DMS 273 (cell line): Measurements from ENCODE around the gene TBC1D20.
"Not testable (repeated sequence)": the region's sequence is repeated elsewhere in the genome, so short reads cannot be mapped to it uniquely, and the experiment has no call there.

ENCODE experiments used
- DNase-seq: peaks from one replicate; lab custom pipeline; 2025; ENCODE audit not compliant: unreplicated experiment; lab: John Stamatoyannopoulos, UW

TBC1D20 gene

DNA sequence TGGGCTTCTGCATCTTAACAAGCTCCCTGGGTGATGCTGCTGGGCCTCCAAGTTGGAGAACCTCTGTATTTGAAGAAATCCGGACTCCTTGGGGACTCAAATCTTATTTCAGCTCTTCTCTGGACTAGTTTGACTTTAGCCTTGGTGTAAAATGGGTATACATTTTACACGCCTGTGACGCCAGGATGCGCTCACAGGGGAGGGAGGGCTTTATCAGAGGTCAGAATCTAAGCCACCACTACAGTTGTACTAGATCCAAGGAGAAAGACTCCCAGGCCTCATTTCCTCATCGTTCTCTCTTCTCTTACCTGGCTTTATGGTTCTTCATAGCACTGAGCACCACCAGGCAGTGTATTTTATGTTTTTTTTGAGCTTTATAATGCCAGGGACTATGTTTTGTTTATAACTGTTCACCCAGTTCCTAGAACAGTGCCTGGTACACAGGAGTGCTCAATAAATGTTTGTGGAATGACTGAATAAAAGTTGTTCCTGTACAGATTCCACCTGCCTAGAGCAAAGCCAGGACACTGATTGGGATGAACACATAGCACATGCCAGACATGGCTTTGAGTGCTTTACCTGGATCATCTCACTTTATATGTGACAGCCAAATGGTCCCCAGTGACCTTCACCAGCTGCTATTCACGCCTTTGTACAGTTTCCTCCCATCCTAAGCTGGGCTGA, 59.3 kb downstream of the TBC1D20 start:
- DNase-seq: no peak

DNA sequence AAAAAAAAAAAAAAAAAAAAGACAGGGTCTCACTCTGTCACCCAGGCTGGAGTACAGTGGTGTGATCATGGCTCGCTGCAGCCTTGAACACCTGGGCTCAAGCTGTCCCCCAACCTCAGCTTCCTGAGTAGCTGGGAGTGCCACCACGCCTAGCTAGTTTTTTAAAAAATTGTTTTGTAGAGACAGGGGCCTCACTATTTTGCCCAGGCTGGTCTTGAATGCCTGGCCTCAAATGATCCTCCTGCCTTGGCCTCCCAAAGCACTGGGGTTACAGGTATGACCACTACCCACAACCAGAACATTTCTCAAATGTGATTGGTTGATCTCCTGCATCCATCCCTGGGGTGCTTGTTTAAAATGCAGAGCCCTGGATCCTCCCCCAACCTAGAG, 59.8 kb downstream of the TBC1D20 start:
- DNase-seq: no peak

DNA sequence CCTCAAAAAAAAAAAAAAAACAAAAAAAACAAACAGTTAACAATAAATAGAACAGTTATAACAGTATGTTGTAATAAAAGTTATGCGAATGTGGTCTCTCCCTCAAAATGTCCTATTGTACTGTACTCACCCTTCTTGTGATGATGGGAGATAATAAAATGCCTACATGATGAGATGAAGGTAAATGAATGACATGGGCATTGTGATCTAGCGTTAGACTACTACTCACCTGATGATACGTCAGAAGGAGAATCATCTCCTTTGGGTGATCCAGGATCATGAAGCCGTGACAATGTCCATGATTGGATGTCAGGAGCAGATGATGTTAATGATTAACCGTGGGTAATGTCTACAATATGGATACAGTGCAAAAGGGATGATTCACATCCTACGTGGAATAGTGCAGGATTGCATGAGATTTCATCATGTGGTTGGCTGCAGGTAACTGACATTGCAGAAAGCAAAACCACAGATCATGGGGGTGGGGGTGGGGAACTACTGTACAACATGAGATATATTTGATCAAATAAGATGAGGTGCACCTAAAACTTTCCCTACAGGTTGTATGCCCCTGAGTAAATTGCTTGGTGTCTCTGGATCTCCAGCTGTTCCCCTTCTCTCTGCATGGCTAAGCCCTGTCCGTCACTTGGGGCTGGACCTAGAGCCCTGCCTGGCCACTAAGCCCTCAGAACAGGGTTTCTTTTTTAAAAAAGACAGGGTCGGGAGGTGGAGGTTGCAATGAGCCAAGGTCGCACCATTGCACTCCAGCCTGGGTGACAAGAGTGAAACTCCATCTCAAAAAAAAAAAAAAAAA, 60.4 kb downstream of the TBC1D20 start:
- DNase-seq: no peak

DNA sequence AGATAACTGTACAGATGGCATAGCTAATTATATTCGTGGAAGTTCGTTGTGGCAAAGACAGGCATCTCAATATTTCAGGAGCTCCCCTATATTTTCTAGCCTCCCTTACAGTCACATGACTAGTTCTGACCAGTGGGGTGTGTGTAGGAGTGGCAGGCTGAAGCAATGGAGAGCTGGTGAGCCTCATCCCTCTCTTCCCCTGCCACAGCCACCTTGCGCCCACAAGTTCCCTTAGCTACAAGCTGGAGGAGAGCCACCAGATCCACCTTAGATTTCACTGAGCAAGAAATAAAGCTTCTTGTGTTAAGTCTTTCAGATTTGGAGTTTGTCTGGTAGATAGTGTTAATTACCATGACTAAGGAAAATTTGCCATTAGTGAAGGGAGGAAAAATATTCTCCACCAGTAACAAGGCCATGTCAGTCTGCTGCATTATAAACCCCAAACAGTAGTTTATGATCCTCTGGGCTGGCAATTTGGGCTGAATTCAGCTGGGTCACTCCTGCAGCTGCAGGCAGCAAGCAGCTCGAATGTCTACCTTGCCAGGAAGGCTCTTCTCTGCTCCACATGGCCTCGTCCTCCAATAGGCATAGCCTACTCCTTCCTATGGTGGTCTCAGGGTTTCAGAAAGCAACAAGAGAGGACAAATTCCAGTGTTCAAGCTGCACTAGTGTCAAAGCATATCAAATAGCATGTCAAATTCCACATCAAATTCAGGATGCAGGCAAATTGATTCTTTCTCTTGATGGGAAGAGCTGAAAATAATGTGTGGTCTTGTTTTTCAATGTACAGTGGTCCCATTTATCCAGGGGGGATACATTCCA, 61.7 kb downstream of the TBC1D20 start:
- DNase-seq: peak; percentile 92

DNA sequence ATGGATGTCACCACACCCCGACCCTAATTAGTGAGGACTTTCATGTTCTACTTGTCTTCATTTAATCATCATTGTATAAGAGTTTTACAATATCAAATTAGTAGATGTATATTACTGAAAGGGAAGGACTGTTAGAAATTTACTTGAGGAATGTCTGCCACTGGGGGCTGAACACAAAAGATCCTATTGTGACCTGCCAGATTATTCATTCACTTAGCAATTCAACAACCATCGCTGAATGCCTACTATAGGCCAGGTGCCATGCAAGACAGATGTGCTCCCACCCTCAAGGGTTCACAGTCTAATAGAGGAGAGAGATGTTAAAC, 62.2 kb downstream of the TBC1D20 start:
- no peak for DNase-seq

DNA sequence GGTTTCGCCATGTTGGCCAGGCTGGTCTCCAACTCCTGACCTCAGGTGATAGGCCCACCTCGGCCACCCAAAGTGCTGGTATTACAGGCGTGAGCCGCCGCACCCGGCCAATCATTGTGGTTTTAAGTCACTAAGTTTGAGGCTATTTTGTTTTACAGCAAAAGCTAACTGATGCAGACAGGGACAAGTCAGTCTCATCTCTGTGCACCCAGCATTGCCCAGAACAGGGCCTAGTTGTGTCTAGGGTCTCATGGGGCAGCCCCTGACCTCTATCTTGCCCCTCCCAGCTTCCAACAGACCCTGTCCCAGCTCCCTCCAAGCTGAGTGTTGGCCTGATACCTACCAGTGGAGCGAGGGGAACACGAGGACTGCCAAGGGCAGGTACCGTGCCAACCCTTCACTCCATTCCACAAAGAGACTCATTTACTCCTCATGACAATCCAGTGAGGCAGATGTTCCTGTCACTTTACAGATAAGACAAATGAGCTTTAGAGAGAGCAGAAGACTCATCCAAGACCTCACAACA, 63.1 kb downstream of the TBC1D20 start:
- no peak for DNase-seq

DNA sequence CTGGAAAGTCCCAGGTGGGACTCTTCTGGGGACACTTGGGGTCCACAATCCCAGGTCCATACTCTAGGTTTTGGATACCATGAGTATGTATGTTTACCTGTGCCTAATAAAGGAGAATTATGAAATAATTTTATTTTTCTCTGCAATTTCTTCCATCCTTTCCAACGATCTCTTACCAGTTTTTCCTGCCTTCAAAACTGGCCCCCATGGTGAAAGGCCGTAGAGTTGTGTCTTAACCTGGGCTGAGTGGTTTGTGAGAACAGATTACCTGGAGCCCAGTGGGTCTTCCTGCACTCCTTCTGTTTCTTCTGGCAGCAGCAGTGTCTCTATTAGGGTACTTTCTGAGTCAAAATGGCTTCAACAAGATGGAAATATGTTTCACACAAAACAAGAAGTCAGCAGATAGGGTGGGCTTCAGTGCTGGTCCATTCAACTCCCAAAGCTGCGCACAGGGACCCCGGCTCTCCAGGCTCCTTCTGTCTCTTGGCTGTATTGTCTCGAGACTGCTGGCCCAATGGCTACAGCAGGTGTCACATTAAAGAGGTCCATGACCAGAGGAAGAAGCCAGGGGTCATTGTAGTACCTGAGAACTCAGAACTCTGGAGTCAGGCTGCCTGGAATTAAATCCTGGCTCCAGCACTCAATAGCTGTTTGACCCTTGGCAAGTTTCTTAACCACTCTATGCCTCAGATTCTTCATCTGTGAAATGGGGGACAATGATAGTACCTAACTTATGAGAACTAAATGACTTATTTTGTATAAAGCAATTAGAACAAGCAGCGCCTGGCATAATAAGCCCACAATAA, 64.7 kb downstream of the TBC1D20 start:
- no peak for DNase-seq

DNA sequence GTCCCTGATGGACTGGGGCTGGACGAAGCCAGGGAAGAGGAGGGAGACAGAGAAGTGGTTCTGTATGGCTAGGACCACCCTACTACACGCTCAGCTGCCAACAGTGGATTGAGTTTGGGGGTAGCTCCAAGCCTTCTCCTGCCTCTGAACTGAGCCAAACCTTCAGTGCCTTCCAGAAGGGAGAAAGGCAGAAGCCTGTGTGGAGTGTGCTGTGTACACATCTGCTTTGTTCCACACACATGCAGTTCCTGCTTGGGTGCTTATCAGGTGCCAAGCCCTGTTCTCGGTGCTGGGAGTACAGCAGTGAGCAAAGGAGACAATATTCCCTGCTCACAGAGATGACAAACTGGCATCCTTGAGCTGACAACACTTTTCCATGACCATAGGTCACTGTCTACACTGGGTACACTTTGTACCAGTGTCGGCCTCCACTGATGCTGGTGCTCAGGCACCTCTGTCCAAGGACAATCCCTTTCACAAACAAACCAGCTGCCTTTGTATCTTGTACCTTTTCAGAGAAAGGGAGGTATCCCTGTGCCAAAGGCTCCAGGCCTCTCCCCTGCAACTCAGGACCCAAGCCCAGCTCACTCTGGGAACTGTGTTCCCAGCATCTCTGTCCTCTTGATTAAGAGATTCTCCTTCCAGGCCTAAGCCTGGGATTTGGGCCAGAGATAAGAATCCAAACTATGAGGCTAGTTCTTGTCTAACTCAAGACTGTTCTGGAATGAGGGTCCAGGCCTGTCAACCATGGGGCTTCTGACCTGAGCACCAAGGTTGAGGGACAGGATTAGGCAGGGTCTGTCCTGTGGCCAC, 65.5 kb downstream of the TBC1D20 start:
- no peak for DNase-seq

DNA sequence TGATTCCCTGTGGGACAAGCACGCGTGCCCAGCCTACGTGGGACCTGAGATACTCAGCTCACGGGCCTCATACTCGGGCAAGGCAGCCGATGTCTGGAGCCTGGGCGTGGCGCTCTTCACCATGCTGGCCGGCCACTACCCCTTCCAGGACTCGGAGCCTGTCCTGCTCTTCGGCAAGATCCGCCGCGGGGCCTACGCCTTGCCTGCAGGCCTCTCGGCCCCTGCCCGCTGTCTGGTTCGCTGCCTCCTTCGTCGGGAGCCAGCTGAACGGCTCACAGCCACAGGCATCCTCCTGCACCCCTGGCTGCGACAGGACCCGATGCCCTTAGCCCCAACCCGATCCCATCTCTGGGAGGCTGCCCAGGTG, 66.1 kb downstream of the TBC1D20 start:
- DNase-seq: no peak

DNA sequence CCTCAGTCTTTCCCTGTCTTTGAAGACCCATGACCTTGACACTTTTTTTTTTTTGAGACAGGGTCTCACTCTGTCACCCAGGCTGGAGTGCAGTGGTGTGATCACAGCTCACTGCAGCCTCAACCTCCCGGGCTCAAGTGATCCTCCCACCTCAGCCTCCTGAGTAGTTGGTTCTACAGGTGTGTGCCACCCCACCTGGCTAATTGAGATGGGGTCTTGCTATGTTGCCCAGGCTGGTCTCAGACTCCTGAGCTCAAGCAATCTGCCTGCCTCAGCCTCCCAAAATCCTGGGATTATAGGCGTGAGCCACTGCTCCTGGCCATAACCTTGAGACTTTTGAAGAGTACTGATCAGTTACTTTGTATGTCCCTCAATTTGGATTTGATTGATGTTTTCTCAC, 69.0 kb downstream of the TBC1D20 start:
- DNase-seq: not testable (repeated sequence)

DNA sequence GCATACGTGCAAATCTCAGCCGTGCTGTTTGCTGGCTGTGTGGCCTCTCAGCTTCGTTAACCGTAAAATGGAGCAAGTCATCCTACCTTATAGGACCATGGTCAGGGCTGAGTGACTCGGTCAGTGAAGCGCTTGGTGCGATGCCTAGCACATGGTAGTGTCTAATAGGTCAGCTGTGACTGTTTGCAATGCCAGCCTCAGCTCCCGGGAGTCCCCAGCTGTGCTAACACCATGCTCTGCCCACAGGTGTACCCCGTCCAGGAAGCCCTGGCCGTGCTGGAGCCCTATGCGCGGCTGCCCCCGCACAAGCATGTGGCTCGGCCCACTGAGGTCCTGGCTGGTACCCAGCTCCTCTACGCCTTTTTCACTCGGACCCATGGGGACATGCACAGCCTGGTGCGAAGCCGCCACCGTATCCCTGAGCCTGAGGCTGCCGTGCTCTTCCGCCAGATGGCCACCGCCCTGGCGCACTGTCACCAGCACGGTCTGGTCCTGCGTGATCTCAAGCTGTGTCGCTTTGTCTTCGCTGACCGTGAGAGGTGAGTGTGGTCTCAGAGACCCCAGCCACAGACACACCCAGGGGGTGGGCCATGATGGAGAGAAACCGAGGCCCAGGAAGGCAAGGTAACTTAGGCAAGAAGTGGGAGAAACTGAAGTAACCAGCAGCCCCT, 71.2 kb downstream of the TBC1D20 start:
- DNase-seq: no peak

DNA sequence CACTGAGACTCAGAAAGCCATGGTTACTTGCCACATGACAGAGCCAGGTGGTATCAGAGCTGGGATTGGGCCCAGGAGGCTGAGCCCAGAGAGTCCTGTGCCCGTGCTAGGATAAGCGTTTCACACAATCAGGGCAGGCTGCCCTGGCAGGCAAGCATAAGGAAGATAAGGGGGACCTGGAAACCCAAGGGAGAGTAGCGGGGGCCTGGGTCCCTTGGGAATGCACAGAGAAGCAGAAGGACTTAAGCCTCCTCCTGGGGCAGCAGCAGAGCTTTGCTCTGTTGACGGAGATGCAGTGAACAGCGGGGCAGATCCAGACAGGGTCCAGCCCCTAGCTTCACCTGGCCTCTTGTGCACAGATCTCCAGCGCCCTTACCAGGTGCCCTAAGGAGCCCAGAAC, 73.1 kb downstream of the TBC1D20 start:
- no peak for DNase-seq

DNA sequence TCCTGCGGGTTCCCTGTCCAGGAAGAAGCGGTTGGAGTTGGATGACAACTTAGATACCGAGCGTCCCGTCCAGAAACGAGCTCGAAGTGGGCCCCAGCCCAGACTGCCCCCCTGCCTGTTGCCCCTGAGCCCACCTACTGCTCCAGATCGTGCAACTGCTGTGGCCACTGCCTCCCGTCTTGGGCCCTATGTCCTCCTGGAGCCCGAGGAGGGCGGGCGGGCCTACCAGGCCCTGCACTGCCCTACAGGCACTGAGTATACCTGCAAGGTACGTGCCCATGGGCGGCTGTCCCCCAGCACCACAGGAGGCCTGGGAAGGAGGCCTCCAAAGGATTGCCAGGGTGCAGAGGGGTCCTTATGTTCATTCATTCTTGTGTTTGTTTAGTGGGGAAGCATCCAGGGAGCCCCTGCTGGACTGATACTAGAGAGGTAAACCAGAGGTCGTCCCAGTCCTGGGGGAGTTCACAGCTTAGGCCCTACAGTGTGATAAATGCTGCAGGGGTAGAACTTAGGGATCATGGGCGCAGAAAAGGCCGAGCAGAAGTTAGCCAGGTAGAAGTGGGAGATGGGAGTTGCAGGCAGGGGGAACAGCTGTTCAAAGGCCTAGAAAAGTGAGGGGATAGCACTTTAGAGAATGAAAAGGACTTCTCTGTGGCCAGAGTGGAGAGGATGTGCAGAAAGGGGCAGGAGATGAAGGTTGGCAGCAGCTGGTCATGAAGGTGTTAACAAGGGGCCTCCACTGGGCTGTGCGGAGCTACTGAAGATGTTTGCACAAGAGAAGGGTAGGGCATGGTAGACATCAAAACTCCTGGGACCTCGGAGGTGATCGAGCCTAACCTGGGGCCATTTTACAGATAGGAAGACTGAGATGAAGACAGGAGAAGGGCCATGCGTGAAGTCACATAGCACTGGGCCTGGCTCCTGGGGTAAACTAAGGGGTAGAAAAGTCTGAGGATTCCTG, 74.0 kb downstream of the TBC1D20 start:
- DNase-seq: no peak

DNA sequence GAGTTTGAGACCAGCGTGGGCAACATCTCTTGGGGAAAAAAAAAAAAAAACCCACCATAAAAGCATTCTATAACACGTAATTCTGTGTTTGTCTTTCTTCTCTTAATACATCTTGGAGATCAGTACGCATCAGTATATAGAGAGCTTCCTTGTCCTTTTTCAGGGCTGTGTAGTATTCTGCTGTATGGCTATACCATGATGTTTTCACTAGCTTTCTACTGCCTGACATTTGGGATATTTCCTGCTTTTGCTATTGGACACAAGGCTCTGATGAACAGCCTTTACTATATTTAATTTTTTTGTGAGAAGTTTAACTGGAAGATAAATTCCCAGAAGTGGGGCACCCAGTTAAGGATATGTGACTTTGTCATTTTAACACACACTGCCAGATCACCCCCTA, 74.8 kb downstream of the TBC1D20 start:
- no peak for DNase-seq

DNA sequence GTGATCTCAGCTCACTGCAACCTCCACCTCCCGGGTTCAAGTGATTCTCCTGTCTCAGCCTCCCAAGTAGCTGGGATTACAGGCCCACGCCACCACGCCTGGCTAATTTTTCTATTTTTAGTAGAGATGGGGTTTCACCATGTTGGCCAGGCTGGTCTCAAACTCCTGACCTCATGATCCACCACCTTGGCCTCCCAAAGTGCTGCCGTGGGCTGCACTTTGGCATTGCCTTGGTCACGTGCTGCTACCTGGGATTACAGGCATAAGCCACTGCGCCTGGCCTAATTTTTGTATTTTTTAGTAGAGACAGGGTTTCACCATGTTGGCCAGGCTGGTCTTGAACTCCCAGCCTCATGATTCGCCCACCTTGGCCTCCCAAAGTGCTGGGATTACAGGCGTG, 75.7 kb downstream of the TBC1D20 start:
- DNase-seq: not testable (repeated sequence)
